ENCODE measurements around the gene RAB26. TPM values are rescaled to one million over a fixed set of nuclear protein-coding genes. Genes with fewer than 3 reads are reported as not detected.

Gene RAB26
- total and polyA plus RNA-seq, 12 donors, result 0.26 to 6.4 (median 1.6) TPM

DNA sequence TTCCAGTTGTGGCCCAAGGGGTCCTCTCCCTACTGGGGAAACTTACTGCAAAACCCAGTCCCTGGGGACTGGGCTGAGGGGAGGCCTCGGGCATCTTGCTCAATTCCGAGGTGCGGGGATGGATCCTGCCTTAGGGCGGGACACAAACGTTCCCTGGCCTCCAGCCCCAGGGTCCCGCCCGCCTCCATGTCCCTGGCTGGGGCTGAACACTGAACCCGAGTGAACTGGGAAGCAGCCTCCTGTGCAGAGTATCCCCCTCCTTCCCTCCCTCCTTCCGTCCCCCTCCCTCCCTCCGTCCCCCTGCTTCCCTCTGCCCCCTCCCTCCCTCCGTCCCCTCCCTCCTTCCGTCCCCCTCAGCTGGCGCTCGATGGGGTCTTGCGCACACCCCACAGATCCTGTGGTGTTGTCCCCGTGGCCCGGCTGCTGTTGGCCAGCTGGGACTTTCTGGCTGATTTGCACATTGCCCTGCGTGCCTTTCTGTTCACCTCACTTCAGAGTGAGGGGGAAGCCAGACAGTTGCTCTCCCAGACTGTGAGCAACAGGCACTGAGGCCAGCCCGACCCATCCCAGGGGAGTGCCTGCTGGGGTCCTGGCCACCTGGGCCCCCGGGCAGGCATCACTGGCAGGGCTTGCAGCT lies 12.6 kb downstream of the RAB26 start:
- DNase-seq (peak; percentile 44 to 51), ATAC-seq (peak in 7 of 8 donors; percentile 3 to 60 (median 30))
- 61 to 70% methylated on average over 17 to 20 of the region's 20 CpGs for WGBS, 2 donors
- Histone ChIP-seq H3K36me3 (peaks cover 0 to 16% (median 0%) of the 10 kb centered on the region in 9 donors), H3K4me3 (no peak overlapping the region), H3K4me1 (peaks cover 9 to 58% (median 41%) of the 10 kb centered on the region in 9 donors), H3K9me3 (no peaks in the 10 kb centered on the region), H3K27ac (peak overlapping the region in 8 of 10 donors; percentile 43 to 67 (median 58)), H3K27me3 (no peaks in the 10 kb centered on the region)
- intact Hi-C loops (cut with DNase I), result no loop called here
- TF ChIP-seq, protein P1, sequence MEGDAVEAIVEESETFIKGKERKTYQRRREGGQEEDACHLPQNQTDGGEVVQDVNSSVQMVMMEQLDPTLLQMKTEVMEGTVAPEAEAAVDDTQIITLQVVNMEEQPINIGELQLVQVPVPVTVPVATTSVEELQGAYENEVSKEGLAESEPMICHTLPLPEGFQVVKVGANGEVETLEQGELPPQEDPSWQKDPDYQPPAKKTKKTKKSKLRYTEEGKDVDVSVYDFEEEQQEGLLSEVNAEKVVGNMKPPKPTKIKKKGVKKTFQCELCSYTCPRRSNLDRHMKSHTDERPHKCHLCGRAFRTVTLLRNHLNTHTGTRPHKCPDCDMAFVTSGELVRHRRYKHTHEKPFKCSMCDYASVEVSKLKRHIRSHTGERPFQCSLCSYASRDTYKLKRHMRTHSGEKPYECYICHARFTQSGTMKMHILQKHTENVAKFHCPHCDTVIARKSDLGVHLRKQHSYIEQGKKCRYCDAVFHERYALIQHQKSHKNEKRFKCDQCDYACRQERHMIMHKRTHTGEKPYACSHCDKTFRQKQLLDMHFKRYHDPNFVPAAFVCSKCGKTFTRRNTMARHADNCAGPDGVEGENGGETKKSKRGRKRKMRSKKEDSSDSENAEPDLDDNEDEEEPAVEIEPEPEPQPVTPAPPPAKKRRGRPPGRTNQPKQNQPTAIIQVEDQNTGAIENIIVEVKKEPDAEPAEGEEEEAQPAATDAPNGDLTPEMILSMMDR (IDR thresholded peaks at IDR 0.05), result no peak

DNA sequence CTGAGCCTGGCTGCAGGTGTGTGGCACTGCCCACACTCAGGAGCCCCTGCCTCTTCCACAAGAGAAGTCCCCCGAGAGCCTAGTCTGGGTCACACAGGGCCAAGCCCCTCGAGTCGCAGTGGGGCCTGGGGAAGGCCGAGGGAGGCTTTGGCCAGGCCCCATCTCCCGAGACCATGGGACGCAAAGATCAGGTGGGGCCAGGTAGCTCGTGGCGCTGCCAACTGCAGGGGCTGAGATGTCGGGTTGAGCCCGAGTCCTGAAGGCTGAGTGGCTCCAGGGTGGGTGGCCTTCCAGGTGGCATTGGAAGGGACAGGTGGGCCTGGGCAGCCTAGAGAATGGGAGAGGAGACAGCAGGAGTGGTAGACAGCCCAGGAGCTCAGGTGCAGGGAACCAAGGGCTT lies 13.5 kb downstream of the RAB26 start:
- H3K36me3 ChIP-seq, result peaks cover 0 to 25% (median 4%) of the 10 kb centered on the region in 9 donors
- DNase-seq (no peak), ATAC-seq (no peak)
- no peaks in the 10 kb centered on the region for H3K27me3 ChIP-seq
- H3K4me3 ChIP-seq, result no peak overlapping the region
- TF ChIP-seq, protein P1 (IDR thresholded peaks at IDR 0.05), result no peak
- 93 to 95% methylated on average over 10 of the region's 10 CpGs for WGBS, 2 donors
- peaks cover 8 to 49% (median 33%) of the 10 kb centered on the region in 9 donors for H3K4me1 ChIP-seq
- intact Hi-C loops (cut with DNase I), result no loop called here
- no peaks in the 10 kb centered on the region for H3K9me3 ChIP-seq
- peak overlapping the region in 5 of 10 donors; percentile 34 to 66 (median 51) for H3K27ac ChIP-seq

- no peak for DNase-seq
- no peak for ATAC-seq
- Histone ChIP-seq H3K4me1 (peaks cover 4 to 42% (median 26%) of the 10 kb centered on the region in 9 donors), H3K4me3 (no peak overlapping the region), H3K9me3 (no peaks in the 10 kb centered on the region), H3K36me3 (peaks cover 0 to 29% (median 11%) of the 10 kb centered on the region in 9 donors), H3K27ac (no peak overlapping the region), H3K27me3 (no peaks in the 10 kb centered on the region)
- TF ChIP-seq, protein P1 (IDR thresholded peaks at IDR 0.05), result no peak
- intact Hi-C loops (cut with DNase I), result no loop called here
- WGBS, 2 donors, result 89 to 91% methylated on average over 13 of the region's 13 CpGs
Observed at GRCh38 chr16:2162676-2163118, 14.3 kb downstream of the RAB26 start.

GRCh38 chr16:2163211-2163881 lies 14.9 kb downstream of the RAB26 start:
- intact Hi-C loops (cut with DNase I), result no loop called here
- TF ChIP-seq, protein P1 (IDR thresholded peaks at IDR 0.05), result no peak
- H3K4me3 ChIP-seq, result no peak overlapping the region
- ATAC-seq, result no peak
- H3K36me3 ChIP-seq, result peaks cover 0 to 33% (median 11%) of the 10 kb centered on the region in 9 donors
- 95 to 96% methylated on average over 26 of the region's 26 CpGs for WGBS, 2 donors
- H3K27me3 ChIP-seq, result no peaks in the 10 kb centered on the region
- H3K27ac ChIP-seq, result no peak overlapping the region
- H3K9me3 ChIP-seq, result no peaks in the 10 kb centered on the region
- peaks cover 0 to 35% (median 19%) of the 10 kb centered on the region in 9 donors for H3K4me1 ChIP-seq
- no peak for DNase-seq

Data from heart right ventricle (tissue), 16 donors.